Measurements from ENCODE around the gene WDR13.
A peak's percentile ranks its signal among the peaks of the same experiment; 100 is the strongest.
"Not testable (repeated sequence)": the region's sequence is repeated elsewhere in the genome, so short reads cannot be mapped to it uniquely, and the experiment has no call there.

The WDR13 gene

DNA sequence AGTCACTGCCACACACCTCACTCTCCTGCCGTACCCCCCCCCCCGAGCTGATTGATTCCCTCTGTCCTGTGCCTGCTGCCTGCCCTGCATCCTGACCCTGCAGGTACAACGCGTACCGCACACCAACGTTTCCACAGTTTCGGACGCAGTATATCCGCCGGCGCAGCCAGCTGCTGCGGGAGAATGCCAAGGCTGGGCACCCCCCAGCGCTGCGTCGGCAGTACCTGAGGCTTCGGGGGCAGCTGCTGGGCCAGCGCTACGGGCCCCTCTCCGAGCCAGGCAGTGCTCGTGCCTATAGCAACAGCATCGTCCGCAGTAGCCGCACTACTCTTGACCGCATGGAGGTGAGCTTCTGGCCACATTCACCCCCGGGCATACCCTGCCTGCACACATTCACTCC lies 1.3 kb downstream of the WDR13 start:
- DNase-seq = no peak

DNA sequence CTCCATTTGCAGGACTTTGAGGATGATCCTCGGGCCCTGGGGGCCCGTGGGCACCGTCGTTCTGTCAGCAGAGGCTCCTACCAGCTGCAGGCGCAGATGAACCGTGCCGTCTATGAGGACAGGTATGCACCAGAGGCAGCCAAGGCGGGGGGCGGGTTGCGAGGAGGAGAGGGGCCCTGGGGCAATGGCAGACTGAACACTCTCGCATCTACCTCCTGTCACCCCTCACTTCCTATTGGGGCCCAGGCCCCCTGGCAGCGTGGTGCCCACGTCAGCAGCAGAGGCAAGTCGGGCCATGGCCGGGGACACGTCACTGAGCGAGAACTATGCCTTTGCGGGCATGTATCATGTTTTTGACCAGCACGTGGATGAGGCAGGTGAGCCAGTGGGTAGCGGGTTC lies 2.0 kb downstream of the WDR13 start:
- DNase-seq = no peak

DNA sequence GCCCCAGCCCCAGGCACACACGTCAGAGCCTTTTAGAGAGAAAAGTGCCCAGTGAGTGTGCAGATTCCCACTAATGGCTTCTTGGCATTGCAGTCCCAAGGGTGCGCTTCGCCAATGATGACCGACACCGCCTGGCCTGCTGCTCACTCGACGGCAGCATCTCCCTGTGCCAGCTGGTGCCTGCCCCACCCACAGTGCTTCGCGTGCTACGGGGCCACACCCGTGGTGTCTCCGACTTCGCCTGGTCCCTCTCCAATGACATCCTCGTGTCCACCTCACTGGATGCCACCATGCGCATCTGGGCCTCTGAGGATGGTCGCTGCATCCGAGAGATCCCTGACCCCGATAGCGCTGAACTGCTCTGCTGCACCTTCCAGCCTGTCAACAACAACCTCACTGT lies 2.9 kb downstream of the WDR13 start:
- DNase-seq = no peak

GRCh38 chrX:48601741-48602394 lies 4.6 kb downstream of the WDR13 start:
- no peak for DNase-seq

DNA sequence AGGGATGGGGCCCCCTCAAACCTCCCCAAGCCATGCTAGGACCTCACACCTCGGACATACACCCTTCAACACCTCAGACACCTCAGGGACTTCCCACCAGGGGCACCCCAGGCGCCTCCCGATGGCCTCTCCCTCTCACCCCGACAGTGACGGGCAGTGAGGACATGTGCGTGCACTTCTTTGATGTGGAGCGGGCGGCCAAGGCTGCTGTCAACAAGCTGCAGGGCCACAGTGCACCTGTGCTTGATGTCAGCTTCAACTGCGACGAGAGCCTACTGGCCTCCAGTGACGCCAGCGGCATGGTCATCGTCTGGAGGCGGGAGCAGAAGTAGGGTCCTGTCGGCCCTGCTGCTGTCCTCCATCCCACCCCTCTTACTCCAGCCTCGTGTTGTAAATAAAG lies 7.4 kb downstream of the WDR13 start:
- DNase-seq = no peak

DNA sequence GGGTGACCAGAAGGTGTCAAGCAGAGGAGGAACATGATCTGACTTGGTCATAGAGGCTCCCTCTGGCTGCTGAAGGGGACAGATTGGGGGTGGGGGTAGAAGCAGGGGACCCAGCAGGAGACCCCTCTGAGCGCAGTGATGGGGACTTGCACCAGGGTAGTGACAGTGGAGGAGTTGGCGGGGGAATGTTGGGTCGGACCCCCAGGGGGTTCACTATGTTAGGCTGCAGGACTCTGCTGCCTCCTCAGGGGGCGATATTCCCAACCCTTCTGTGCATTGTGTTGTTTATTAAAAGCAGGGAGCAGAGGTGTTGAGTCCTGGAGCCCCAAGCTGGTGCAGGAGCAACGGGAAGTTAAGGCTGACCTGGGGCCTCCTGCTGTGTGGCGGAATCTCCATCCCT lies 8.8 kb downstream of the WDR13 start:
- no peak for DNase-seq

- no peak for DNase-seq
Observed at GRCh38 chrX:48611703-48612102, 14.4 kb downstream of the WDR13 start.

- no peak for DNase-seq
Observed at GRCh38 chrX:48613502-48614160, 16.3 kb downstream of the WDR13 start.

DNA sequence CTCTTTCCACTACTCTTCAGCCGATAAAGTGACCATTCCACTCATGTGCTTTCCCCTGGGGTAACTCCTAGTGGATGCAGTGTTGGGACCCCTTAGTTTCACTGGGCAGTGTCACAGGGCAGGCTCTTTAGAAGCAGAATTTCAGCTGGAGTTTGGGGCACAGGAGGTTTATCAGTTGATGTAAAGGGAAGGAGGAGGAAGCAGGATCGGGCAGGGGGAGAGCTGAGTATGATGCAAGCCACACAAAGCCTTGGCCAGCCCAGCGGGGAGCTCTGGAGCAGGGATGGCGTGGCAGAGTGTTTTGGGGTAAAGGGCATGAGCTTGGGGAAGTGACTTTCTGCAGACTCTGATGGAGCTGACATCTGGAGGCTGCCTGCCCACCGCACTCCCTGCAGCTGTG lies 19.3 kb downstream of the WDR13 start:
- no peak for DNase-seq

DNA sequence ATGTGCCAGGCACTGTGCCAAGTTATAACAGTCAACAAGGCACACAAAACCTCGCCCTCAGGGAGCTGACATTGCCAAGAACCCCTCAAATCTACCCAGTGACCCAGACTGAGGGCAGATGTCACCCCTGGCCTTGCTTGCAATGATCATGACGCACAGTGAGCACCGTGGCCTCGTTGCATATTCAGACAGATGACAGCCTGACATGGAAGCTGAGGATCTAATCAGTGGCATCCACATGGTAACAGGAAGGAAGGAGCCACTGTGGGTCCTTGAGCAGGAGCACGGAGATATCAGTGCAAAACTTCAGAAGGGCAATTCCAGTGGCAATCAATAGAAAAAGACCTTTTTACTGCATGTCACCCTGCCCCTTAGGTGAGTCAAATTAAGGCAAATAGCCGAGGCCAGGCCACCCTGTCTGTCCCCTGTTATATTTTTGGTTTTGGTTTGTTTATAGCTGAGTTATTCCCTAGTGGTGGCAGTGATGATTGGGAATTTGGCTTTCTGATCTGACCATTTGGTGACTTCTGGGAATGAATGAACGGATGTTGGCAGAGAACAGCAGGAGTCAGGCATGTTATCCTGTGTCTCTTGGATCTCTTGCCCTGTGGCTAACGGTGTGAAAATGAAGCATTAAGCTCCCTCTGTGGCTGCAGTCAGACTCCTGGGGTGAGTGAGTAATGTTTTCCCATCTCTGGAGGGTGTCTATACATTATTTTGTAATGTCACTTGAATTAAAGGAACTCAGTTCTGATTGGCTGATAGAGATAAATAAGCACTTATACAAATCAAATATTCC lies 20.4 kb downstream of the WDR13 start:
- DNase-seq = no peak

- DNase-seq = no peak
Observed at GRCh38 chrX:48626401-48627298, 29.4 kb downstream of the WDR13 start.

DNA sequence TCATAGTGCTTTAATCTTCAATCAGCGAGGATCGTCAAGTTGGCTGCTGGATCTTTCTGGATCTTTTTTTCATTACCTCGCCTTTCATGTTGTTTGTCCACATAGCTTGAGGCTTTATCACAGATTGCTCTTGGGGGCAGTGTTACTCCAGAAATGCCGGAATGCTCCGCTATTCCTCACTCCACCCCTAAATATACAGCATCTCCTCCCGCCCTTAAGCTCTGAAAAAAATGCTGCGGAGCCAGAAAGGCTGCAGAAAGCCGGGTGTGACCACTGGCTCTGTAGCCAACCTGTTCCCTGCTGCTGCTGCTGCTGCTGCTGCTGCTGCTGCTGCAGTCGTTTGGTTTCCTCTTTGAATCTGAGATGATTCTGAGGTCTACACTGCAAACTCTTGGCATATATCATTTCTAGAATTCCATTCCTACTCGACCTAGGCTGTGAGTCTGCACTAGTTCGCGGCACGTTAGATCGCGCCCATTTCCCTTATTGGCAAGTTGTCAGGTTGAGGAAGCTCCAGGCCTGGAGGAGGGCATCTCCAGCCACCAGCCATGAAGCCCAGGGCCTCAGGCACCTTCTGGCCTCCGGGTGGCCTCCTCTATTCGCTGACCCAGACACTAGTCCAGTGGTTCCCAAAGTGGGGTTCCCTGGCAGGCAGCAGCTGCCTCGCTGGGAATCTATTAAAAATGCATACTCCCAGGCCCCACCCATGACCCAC lies 34.2 kb downstream of the WDR13 start:
- DNase-seq = peak; percentile 16

DNA sequence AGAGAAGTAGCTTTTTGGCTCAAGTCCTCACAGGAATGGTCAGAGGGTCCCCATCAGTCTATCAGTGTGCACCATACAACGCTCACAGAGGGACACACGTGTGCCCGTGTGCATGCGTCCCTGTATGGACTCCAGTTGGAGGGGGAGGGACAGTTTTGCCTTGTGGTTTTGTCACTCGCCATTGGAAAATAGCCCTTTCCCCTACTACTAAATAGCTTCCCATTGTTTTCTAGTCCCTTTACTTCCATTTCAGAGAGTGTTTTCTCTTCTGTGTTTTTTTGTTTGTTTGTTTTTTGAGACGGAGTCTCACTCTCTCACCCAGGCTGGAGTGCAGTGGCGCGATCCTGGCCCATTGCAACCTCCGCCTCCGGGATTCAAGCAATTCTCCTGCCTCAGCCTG lies 34.9 kb downstream of the WDR13 start:
- DNase-seq = no peak

- no peak for DNase-seq
Observed at GRCh38 chrX:48636301-48636700, 39.0 kb downstream of the WDR13 start.

GRCh38 chrX:48636776-48637175 lies 39.5 kb downstream of the WDR13 start:
- no peak for DNase-seq

DNA sequence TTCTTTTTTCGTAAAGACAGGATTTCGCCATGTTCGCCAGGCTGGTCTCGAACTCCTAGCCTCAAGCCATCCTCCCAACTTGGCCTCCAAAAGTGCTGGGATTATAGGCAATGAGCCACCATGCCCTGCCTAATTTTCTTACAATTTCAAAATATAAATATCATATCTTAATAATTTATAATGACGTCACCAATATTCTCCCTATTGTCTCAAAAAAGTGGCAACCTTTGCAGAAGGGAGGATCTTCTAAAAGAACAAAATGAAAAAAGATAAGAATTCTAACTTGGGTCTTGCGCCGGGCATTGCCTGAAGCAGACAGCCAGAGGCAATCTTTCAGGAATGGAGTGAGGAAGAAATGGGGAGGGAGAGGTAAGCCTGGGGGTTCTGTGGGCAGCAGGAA lies 48.4 kb downstream of the WDR13 start:
- DNase-seq = no peak

DNA sequence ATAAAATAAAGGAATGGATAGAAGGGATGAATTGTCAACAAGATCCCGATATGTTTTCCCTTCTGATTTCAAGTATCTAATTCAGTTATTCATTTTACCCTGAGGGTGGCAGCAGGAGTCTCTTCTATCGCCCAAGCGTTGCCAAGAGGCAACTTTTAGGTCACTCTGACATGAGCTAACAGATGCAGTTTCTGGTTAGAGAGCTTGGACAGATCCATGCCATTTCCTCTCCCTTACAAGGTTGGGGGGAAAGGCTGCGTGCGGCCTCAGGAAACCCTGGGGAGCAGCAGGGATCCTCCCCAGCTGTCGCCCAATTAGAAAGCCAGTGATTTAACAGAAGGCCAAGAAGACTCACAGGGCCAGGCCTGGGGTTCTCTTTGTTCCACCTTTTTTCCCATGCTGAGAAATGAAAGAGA lies 51.1 kb downstream of the WDR13 start:
- DNase-seq = peak; percentile 3

DNA sequence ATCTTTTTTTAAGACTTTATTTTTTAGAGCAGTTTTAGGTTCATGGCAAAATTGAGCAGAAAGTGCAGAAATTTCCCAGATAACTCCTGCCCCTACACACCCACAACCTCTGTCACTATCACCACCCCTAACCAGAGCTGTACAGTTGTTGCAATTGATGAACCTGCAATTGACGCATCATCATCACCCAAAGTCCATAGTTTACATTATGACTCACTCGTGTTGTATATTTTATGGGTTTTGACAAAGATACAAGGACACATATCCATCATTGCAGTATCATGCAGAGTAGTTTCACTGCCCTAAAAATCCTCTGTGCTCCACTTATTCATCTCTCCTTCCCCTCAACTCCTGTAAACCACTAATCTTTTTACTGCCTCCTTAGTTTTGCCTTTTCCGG lies 51.8 kb downstream of the WDR13 start:
- no peak for DNase-seq

GRCh38 chrX:48652055-48652579 lies 54.8 kb downstream of the WDR13 start:
- DNase-seq = not testable (repeated sequence)

DNA sequence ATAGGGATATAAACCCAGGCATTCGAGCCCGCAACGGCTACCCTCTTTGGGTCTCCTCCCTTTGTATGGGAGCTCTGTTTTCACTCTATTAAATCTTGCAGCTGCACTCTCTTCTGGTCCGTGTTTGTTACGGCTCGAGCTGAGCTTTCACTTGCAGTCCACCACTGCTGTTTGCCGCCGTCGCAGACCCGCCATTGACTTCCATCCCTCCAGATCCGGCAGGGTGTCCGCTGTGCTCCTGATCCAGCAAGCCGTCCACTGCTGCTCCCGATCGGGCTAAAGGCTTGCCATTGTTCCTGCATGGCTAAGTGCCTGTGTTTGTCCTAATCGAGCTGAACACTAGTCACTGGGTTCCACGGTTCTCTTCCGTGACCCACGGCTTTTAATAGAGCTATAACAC lies 57.5 kb downstream of the WDR13 start:
- not testable (repeated sequence) for DNase-seq

Measured in stimulated activated CD4-positive, alpha-beta T cell treated with anti-CD3 and anti-CD28 coated beads, Interleukin-12 subunit alpha, Interleukin-12 subunit beta, amount 100 ng/mL, for 4 hours (primary cell).